ENCODE results near the gene SLC25A21. TPM values are rescaled to one million over a fixed set of nuclear protein-coding genes. Genes with fewer than 3 reads are reported as not detected.

SLC25A21 gene
- total RNA-seq, 1 donor = 1.3 TPM

- DNase-seq (ENCODE audit: low read depth) = no peak
- no peak overlapping the region for H3K4me3 ChIP-seq (ENCODE audit: low read depth, low read length)
- no peak for TF ChIP-seq CTCF (IDR thresholded peaks at IDR 0.05; ENCODE audit: insufficient read depth, low read depth, low read length)
Measured at GRCh38 chr14:36726128-36726527, 446.3 kb downstream of the SLC25A21 start.

- no peak for TF ChIP-seq CTCF (IDR thresholded peaks at IDR 0.05; ENCODE audit: insufficient read depth, low read depth, low read length)
- DNase-seq (ENCODE audit: low read depth) = no peak
- no peak overlapping the region for H3K4me3 ChIP-seq (ENCODE audit: low read depth, low read length)
Measured at GRCh38 chr14:36724162-36724561, 448.2 kb downstream of the SLC25A21 start.

- no peak for TF ChIP-seq CTCF (IDR thresholded peaks at IDR 0.05; ENCODE audit: insufficient read depth, low read depth, low read length)
- H3K4me3 ChIP-seq (ENCODE audit: low read depth, low read length) = no peak overlapping the region
- no peak for DNase-seq (ENCODE audit: low read depth)
Measured at GRCh38 chr14:36723530-36723929, 448.9 kb downstream of the SLC25A21 start.

- DNase-seq (ENCODE audit: low read depth) = no peak
- TF ChIP-seq CTCF (IDR thresholded peaks at IDR 0.05; ENCODE audit: insufficient read depth, low read depth, low read length) = no peak
- H3K4me3 ChIP-seq (ENCODE audit: low read depth, low read length) = no peak overlapping the region
Measured at GRCh38 chr14:36721877-36722276, 450.5 kb downstream of the SLC25A21 start.

GRCh38 chr14:36720657-36721056, 451.7 kb downstream of the SLC25A21 start:
- no peak overlapping the region for H3K4me3 ChIP-seq (ENCODE audit: low read depth, low read length)
- DNase-seq (ENCODE audit: low read depth) = no peak
- TF ChIP-seq CTCF (IDR thresholded peaks at IDR 0.05; ENCODE audit: insufficient read depth, low read depth, low read length) = no peak

GRCh38 chr14:36719823-36720222, 452.6 kb downstream of the SLC25A21 start:
- TF ChIP-seq CTCF (IDR thresholded peaks at IDR 0.05; ENCODE audit: insufficient read depth, low read depth, low read length) = no peak
- no peak overlapping the region for H3K4me3 ChIP-seq (ENCODE audit: low read depth, low read length)

GRCh38 chr14:36718216-36718615, 454.2 kb downstream of the SLC25A21 start:
- no peak for TF ChIP-seq CTCF (IDR thresholded peaks at IDR 0.05; ENCODE audit: insufficient read depth, low read depth, low read length)
- DNase-seq (ENCODE audit: low read depth) = no peak
- no peak overlapping the region for H3K4me3 ChIP-seq (ENCODE audit: low read depth, low read length)

More at GRCh38 chr14:36719823-36720222, 452.6 kb downstream of the SLC25A21 start:
- DNase-seq (ENCODE audit: low read depth) = no peak

Data from fibroblast of villous mesenchyme (primary cell).